Measurements from ENCODE around the gene ZNF697. TPM values are rescaled to one million over a fixed set of nuclear protein-coding genes. Genes with fewer than 3 reads are reported as not detected.

ZNF697 gene
- total and polyA plus RNA-seq, 2 of the 4 experiments (the other 2 are of a cell fraction) = 6.2 to 10.2 TPM

DNA sequence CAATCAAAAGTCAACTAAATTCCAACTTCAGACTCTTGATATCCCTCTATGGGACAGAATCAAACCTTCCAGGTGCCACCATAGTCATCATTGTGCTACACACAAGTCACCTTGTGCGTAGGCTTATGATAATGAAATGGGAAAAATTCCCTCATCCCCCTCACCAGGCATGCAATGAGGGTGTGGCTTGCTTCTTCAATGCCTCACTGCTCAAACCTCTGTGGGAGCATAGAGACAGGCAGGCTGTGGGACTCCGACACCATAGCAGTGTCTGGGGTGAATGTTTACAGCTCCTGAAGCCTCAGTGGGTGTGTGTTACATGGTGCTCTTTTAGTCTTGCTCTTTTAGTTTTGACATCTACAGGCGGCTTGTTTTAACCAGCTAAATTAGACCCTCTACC, 42.4 kb downstream of the ZNF697 start:
- Histone ChIP-seq H3K18ac (ENCODE audit: low read depth, low read length) (no peak overlapping the region), H2AK9ac (replicated peaks; ENCODE audit: low read depth, low read length, poor library complexity) (no peak overlapping the region), H3K79me1 (ENCODE audit: low read depth in 1 of 2, low read length in 2 of 2) (no peaks in the 10 kb centered on the region), H4K91ac (ENCODE audit: insufficient read depth, low read depth, low read length) (no peak overlapping the region), H2BK20ac (ENCODE audit: low read depth, low read length) (no peak overlapping the region), H3K4me2 (ENCODE audit: low read depth, low read length) (no peak overlapping the region), H2BK120ac (ENCODE audit: low read depth, low read length) (no peak overlapping the region), H3K9me1 (ENCODE audit: insufficient read depth, low read length) (no peaks in the 10 kb centered on the region), H4K8ac (ENCODE audit: low read depth in 2 of 2, low read length in 2 of 2) (no peak overlapping the region), H2BK15ac (ENCODE audit: low read depth, low read length) (no peak overlapping the region), H3K4me1 (ENCODE audit: control insufficient read depth, insufficient read depth, low read length) (no peaks in the 10 kb centered on the region), H3K9ac (ENCODE audit: low read depth, low read length) (no peak overlapping the region), H2BK5ac (ENCODE audit: low read depth, low read length, poor library complexity, severe bottlenecking) (no peak overlapping the region), H3K14ac (replicated peaks; ENCODE audit: low read depth, low read length) (no peak overlapping the region), H3K36me3 (ENCODE audit: control insufficient read depth, insufficient read depth, low read length) (no peaks in the 10 kb centered on the region), H4K5ac (ENCODE audit: low read depth, low read length) (no peak overlapping the region), H3K4me3 (ENCODE audit: insufficient read depth, low read depth, low read length) (no peak overlapping the region), H3K9me3 (ENCODE audit: control insufficient read depth, insufficient read depth, low read length) (no peaks in the 10 kb centered on the region), H3K56ac (ENCODE audit: extremely low read depth, insufficient read depth, low read length) (no peak overlapping the region), H2AFZ (replicated peaks; ENCODE audit: low read length, poor library complexity) (no peak overlapping the region), H3K4ac (ENCODE audit: low read depth, low read length) (no peak overlapping the region), H3K27ac (ENCODE audit: insufficient read depth, low read length) (no peak overlapping the region), H2AK5ac (ENCODE audit: low read depth, low read length) (no peak overlapping the region), H3K27me3 (ENCODE audit: control insufficient read depth, insufficient read depth, low read length) (no peaks in the 10 kb centered on the region; the same call in none of the 2 replicates), H3K23ac (ENCODE audit: low read depth, low read length) (no peak overlapping the region), H4K20me1 (ENCODE audit: insufficient read depth, low read length) (no peaks in the 10 kb centered on the region)
- DNase-seq (no peak), ATAC-seq (ENCODE audit: low read depth) (no peak)
- TF ChIP-seq CHD1 (IDR thresholded peaks at IDR 0.05; ENCODE audit: low read depth, low read length) (no peak), CEBPB (IDR thresholded peaks at IDR 0.05; ENCODE audit: low read depth, low read length) (no peak), BHLHE40 (IDR thresholded peaks at IDR 0.05; ENCODE audit: low read depth, low read length) (no peak), MAZ (IDR thresholded peaks at IDR 0.05; ENCODE audit: borderline replicate concordance, low read depth, low read length) (no peak), MXI1 (IDR thresholded peaks at IDR 0.05; ENCODE audit: borderline replicate concordance, low read depth, low read length) (no peak), SMC3 (IDR thresholded peaks at IDR 0.05; ENCODE audit: low read depth, low read length) (no peak), MAFK (IDR thresholded peaks at IDR 0.05; ENCODE audit: low read depth, low read length) (no peak), NFE2L2 (IDR thresholded peaks at IDR 0.05; ENCODE audit: low read depth, low read length) (no peak), RAD21 (IDR thresholded peaks at IDR 0.05; ENCODE audit: low read length) (no peak), RFX5 (IDR thresholded peaks at IDR 0.05; ENCODE audit: low read depth, low read length) (no peak)
- TF ChIP-seq, protein P1, sequence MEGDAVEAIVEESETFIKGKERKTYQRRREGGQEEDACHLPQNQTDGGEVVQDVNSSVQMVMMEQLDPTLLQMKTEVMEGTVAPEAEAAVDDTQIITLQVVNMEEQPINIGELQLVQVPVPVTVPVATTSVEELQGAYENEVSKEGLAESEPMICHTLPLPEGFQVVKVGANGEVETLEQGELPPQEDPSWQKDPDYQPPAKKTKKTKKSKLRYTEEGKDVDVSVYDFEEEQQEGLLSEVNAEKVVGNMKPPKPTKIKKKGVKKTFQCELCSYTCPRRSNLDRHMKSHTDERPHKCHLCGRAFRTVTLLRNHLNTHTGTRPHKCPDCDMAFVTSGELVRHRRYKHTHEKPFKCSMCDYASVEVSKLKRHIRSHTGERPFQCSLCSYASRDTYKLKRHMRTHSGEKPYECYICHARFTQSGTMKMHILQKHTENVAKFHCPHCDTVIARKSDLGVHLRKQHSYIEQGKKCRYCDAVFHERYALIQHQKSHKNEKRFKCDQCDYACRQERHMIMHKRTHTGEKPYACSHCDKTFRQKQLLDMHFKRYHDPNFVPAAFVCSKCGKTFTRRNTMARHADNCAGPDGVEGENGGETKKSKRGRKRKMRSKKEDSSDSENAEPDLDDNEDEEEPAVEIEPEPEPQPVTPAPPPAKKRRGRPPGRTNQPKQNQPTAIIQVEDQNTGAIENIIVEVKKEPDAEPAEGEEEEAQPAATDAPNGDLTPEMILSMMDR (conservative IDR thresholded peaks at IDR 0.05; ENCODE audit: low read depth, low read length) = no peak
- TF ChIP-seq, protein P2, sequence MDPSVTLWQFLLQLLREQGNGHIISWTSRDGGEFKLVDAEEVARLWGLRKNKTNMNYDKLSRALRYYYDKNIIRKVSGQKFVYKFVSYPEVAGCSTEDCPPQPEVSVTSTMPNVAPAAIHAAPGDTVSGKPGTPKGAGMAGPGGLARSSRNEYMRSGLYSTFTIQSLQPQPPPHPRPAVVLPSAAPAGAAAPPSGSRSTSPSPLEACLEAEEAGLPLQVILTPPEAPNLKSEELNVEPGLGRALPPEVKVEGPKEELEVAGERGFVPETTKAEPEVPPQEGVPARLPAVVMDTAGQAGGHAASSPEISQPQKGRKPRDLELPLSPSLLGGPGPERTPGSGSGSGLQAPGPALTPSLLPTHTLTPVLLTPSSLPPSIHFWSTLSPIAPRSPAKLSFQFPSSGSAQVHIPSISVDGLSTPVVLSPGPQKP (IDR thresholded peaks at IDR 0.05; ENCODE audit: borderline replicate concordance, low read depth, low read length) = no peak
- TF ChIP-seq, protein P3, sequence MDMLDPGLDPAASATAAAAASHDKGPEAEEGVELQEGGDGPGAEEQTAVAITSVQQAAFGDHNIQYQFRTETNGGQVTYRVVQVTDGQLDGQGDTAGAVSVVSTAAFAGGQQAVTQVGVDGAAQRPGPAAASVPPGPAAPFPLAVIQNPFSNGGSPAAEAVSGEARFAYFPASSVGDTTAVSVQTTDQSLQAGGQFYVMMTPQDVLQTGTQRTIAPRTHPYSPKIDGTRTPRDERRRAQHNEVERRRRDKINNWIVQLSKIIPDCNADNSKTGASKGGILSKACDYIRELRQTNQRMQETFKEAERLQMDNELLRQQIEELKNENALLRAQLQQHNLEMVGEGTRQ (IDR thresholded peaks at IDR 0.05; ENCODE audit: low read depth, low read length) = no peak
- CTCF ChIA-PET = no interaction called here
- in situ Hi-C loops (cut with MboI; ENCODE audit: low sequenced_read_pairs) = no loop called here
- dilution Hi-C loops (cut with HindIII; ENCODE audit: low sequenced_read_pairs, unreplicated experiment) = no loop called here
- intact Hi-C loops (cut with micrococcal nuclease) = no loop called here
- no CpG with 5 or more reads among the region's 3 CpGs for WGBS, 2 experiments (ENCODE audit: extremely low coverage in 2 of 2, insufficient read length in 1 of 2)
- no TSS peak for BruUV-seq (replicated peaks)
- POLR2A ChIA-PET (ENCODE audit: unreplicated experiment) = no interaction called here

Measured in IMR-90 (cell line).